ENCODE data around the gene PRRC2C. TPM values are rescaled to one million over a fixed set of nuclear protein-coding genes. Genes with fewer than 3 reads are reported as not detected.
"Not testable (repeated sequence)": the region's sequence is repeated elsewhere in the genome, so short reads cannot be mapped to it uniquely, and the experiment has no call there.

Gene PRRC2C
- total RNA-seq, 1 donor from 2014 or later, result 45.8 TPM

- Histone ChIP-seq H3K4me3 (no peak overlapping the region), H3K27ac (replicated peaks) (no peak overlapping the region), H3K9me3 (replicated peaks) (no peaks in the 10 kb centered on the region), H3K27me3 (ENCODE audit: low read depth) (no peaks in the 10 kb centered on the region), H3K4me1 (no peaks in the 10 kb centered on the region), H3K36me3 (peaks cover 39% of the 10 kb centered on the region)
- no peak for TF ChIP-seq CTCF (IDR thresholded peaks at IDR 0.05; ENCODE audit: borderline replicate concordance)
- DNase-seq, result no peak
- intact Hi-C loops (cut with micrococcal nuclease), result no loop called here
Measured at GRCh38 chr1:171595324-171595723, 110.0 kb downstream of the PRRC2C start.

GRCh38 chr1:171596119-171596518 lies 110.8 kb downstream of the PRRC2C start:
- no peak overlapping the region for H3K27ac ChIP-seq (replicated peaks)
- no peak overlapping the region for H3K4me3 ChIP-seq
- DNase-seq, result no peak
- no peak for TF ChIP-seq CTCF (IDR thresholded peaks at IDR 0.05; ENCODE audit: borderline replicate concordance)
- no peaks in the 10 kb centered on the region for H3K4me1 ChIP-seq
- peaks cover 31% of the 10 kb centered on the region for H3K36me3 ChIP-seq
- intact Hi-C loops (cut with micrococcal nuclease), result no loop called here
- no peaks in the 10 kb centered on the region for H3K9me3 ChIP-seq (replicated peaks)
- H3K27me3 ChIP-seq (ENCODE audit: low read depth), result no peaks in the 10 kb centered on the region

GRCh38 chr1:171596705-171597104 lies 111.4 kb downstream of the PRRC2C start:
- H3K9me3 ChIP-seq (replicated peaks), result no peaks in the 10 kb centered on the region
- H3K4me1 ChIP-seq, result no peaks in the 10 kb centered on the region
- no peaks in the 10 kb centered on the region for H3K27me3 ChIP-seq (ENCODE audit: low read depth)
- no peak for TF ChIP-seq CTCF (IDR thresholded peaks at IDR 0.05; ENCODE audit: borderline replicate concordance)
- no peak overlapping the region for H3K27ac ChIP-seq (replicated peaks)
- no peak for DNase-seq
- intact Hi-C loops (cut with micrococcal nuclease), result no loop called here
- no peak overlapping the region for H3K4me3 ChIP-seq
- peaks cover 25% of the 10 kb centered on the region for H3K36me3 ChIP-seq

- Histone ChIP-seq H3K4me3 (no peak overlapping the region), H3K36me3 (peaks cover 20% of the 10 kb centered on the region), H3K9me3 (replicated peaks) (no peaks in the 10 kb centered on the region), H3K4me1 (no peaks in the 10 kb centered on the region), H3K27ac (replicated peaks) (no peak overlapping the region), H3K27me3 (ENCODE audit: low read depth) (no peaks in the 10 kb centered on the region)
- no peak for DNase-seq
- intact Hi-C loops (cut with micrococcal nuclease), result no loop called here
- TF ChIP-seq CTCF (IDR thresholded peaks at IDR 0.05; ENCODE audit: borderline replicate concordance), result no peak
Measured at GRCh38 chr1:171597203-171597602, 111.9 kb downstream of the PRRC2C start.

- H3K27ac ChIP-seq (replicated peaks); intact Hi-C loops (cut with micrococcal nuclease); H3K36me3 ChIP-seq; DNase-seq; H3K9me3 ChIP-seq (replicated peaks); H3K4me1 ChIP-seq; H3K27me3 ChIP-seq (ENCODE audit: low read depth); H3K4me3 ChIP-seq: not testable (repeated sequence)
Measured at GRCh38 chr1:171600310-171600709, 115.0 kb downstream of the PRRC2C start.

GRCh38 chr1:171600862-171601261 lies 115.5 kb downstream of the PRRC2C start:
- TF ChIP-seq CTCF (IDR thresholded peaks at IDR 0.05; ENCODE audit: borderline replicate concordance), result no peak
- Histone ChIP-seq H3K27me3 (ENCODE audit: low read depth) (no peaks in the 10 kb centered on the region), H3K4me3 (no peak overlapping the region), H3K27ac (replicated peaks) (no peak overlapping the region), H3K9me3 (replicated peaks) (no peaks in the 10 kb centered on the region), H3K36me3 (no peaks in the 10 kb centered on the region), H3K4me1 (no peaks in the 10 kb centered on the region)
- DNase-seq, result no peak
- intact Hi-C loops (cut with micrococcal nuclease), result no loop called here

- H3K27ac ChIP-seq (replicated peaks); H3K9me3 ChIP-seq (replicated peaks); H3K36me3 ChIP-seq; H3K4me1 ChIP-seq; intact Hi-C loops (cut with micrococcal nuclease); DNase-seq; H3K4me3 ChIP-seq; H3K27me3 ChIP-seq (ENCODE audit: low read depth): not testable (repeated sequence)
Measured at GRCh38 chr1:171603042-171603441, 117.7 kb downstream of the PRRC2C start.
